AG04450 (cell line): ENCODE results near the gene PIK3AP1. TPM values are rescaled to one million over a fixed set of nuclear protein-coding genes. Genes with fewer than 3 reads are reported as not detected.

ENCODE experiments used
- CTCF ChIA-PET: fragments of 300-600, 350-600 bp; formaldehyde crosslinking; extraction: SDS; loops from one replicate; lab custom pipeline; 2022; ENCODE audit warnings: antibody characterized with exemption, inconsistent platforms; lab: Charles Lee
- POLR2A ChIA-PET: fragments of 350-600 bp; formaldehyde crosslinking; extraction: SDS; loops from one replicate; lab custom pipeline; 2021; ENCODE audit warnings: antibody characterized with exemption, inconsistent platforms; lab: Yijun Ruan, JAX
- DNase-seq: peaks from one replicate; pipeline ENCODE4 v3.0.0-alpha.2; 2011; ENCODE audit warnings: low read depth, low spot score
- H3K27ac ChIP-seq: one replicate; pipeline ENCODE4 v1.5.1; 2012; ENCODE audit warnings: low read depth, low read length, control low read depth
- H3K27me3 ChIP-seq: one replicate; pipeline ENCODE4 v1.6.0; 2012; ENCODE audit warnings: low read length; ENCODE audit not compliant: control insufficient read depth, insufficient read depth
- H3K4me3 ChIP-seq: 2 replicates; pipeline ENCODE4 v1.5.1; 2011; ENCODE audit warnings: mild to moderate bottlenecking, low read depth, low read length, control low read depth
- H3K9me3 ChIP-seq: 2 replicates; pipeline ENCODE4 v1.5.1; 2012; ENCODE audit warnings: low read length; ENCODE audit not compliant: control insufficient read depth, insufficient read depth
- CTCF ChIP-seq: IDR thresholded peaks from 2 replicates; pipeline ENCODE4 v1.5.1; 2011; ENCODE audit warnings: low read depth, low read length, control low read depth, inconsistent platforms
- polyA minus RNA-seq: library from RNA; depleted of rRNA, polyadenylated mRNA; stranded (reverse); fragments of >200 nt; gene quantifications from 2 replicates; pipeline ENCODE4 v1.2.3, GENCODE V29; 2011; rRNA and poly(A)+ RNA removed
- polyA plus RNA-seq: library from polyadenylated mRNA; depleted of rRNA; stranded (reverse); fragments of >200 nt; gene quantifications from 2 replicates; pipeline ENCODE4 v1.2.3, GENCODE V29; 2011; rRNA removed

PIK3AP1 gene
- polyA plus RNA-seq (0.05 and 0.16 TPM in 2 replicates), polyA minus RNA-seq (0.22 and 0.60 TPM in 2 replicates)

- Histone ChIP-seq H3K27ac (no peak within 1 kb of the TSS), H3K27me3 (peaks cover 33% of the 10 kb centered on the region), H3K9me3 (no peaks in the 10 kb centered on the region; the same call in 1 of the 2 replicates), H3K4me3 (peak within 1 kb of the TSS; percentile 20)
- DNase-seq = no peak
- TF ChIP-seq CTCF = no peak
- ChIA-PET POLR2A (no interaction called here), CTCF (no interaction called here)
These were observed at the start of gene PIK3AP1 for GRCh38 chr10:96720422-96721206. PIK3AP1 (minus strand) TSS chr10:96720514; CDS start chr10:96720394, 120 bp downstream.

GRCh38 chr10:96768136-96768535 is 47.8 kb upstream of the PIK3AP1 start:
- TF ChIP-seq CTCF = no peak
- ChIA-PET CTCF (interaction anchor here (0.6 to 1.5 kb wide), 2 partner anchors 21 to 213 kb away, joined by 3 to 6 read pairs; no protein-coding TSS in a partner anchor), POLR2A (no interaction called here)
- H3K27ac ChIP-seq = no peak overlapping the region
- H3K4me3 ChIP-seq = no peak overlapping the region
- H3K9me3 ChIP-seq = peaks cover 5% of the 10 kb centered on the region; the same call in 1 of the 2 replicates
- DNase-seq = no peak
- peaks cover 4% of the 10 kb centered on the region for H3K27me3 ChIP-seq

GRCh38 chr10:96767611-96768010 is 47.3 kb upstream of the PIK3AP1 start:
- POLR2A ChIA-PET = no interaction called here
- Histone ChIP-seq H3K27ac (no peak overlapping the region), H3K9me3 (peaks cover 4% of the 10 kb centered on the region; the same call in 1 of the 2 replicates), H3K27me3 (peaks cover 4% of the 10 kb centered on the region), H3K4me3 (no peak overlapping the region)
- no peak for TF ChIP-seq CTCF
- no peak for DNase-seq
- CTCF ChIA-PET = no interaction called here

- Histone ChIP-seq H3K27me3 (peaks cover 4% of the 10 kb centered on the region), H3K4me3 (no peak overlapping the region), H3K27ac (no peak overlapping the region), H3K9me3 (no peaks in the 10 kb centered on the region)
- TF ChIP-seq CTCF = peak; percentile 85
- ChIA-PET CTCF (interaction anchor here (0.6 to 0.7 kb wide), 2 partner anchors 25 to 445 kb away, joined by 3 to 4 read pairs; no protein-coding TSS in a partner anchor), POLR2A (no interaction called here)
- no peak for DNase-seq
These were observed 45.3 kb upstream of the PIK3AP1 start for GRCh38 chr10:96765406-96766240.
